Sciatic nerve (tissue), 2 donors: ENCODE results near the gene HCN3. TPM values are rescaled to one million over a fixed set of nuclear protein-coding genes. Genes with fewer than 3 reads are reported as not detected.
A peak's percentile ranks its signal among the peaks of the same experiment; 100 is the strongest.
"Not testable (repeated sequence)": the region's sequence is repeated elsewhere in the genome, so short reads cannot be mapped to it uniquely, and the experiment has no call there.

Experiments
- ATAC-seq: fragments of 200-7000 bp; cut with Tn5 transposase; one replicate; pipeline ENCODE4 v1.9.1; 2020; ENCODE audit warnings: mild to moderate bottlenecking, moderate library complexity
- DNase-seq: peaks from one replicate; pipeline ENCODE4 v3.0.0-alpha.2; 2020; ENCODE audit warnings: low spot score
- intact Hi-C: fragments of 100-400 bp; cut with DNase I; formaldehyde crosslinking; loops from one replicate; pipeline ENCODE4 v1.14.2; 2022
- total RNA-seq: library from RNA; stranded (reverse); fragmentation: NEBNext Ultra II Directional; extraction: Animal tissue kit (Norgen Biotek cat#: 25700); gene quantifications from one replicate; pipeline ENCODE4 v1.2.1, GENCODE V29; 2021
- donor health status: DM: no; HTN: no; CAD: no.
- donor health status: DM: no; HTN: no; CAD: no.

The HCN3 gene
- total RNA-seq, 1 donor from 2014 or later, result 8.0 TPM

DNA sequence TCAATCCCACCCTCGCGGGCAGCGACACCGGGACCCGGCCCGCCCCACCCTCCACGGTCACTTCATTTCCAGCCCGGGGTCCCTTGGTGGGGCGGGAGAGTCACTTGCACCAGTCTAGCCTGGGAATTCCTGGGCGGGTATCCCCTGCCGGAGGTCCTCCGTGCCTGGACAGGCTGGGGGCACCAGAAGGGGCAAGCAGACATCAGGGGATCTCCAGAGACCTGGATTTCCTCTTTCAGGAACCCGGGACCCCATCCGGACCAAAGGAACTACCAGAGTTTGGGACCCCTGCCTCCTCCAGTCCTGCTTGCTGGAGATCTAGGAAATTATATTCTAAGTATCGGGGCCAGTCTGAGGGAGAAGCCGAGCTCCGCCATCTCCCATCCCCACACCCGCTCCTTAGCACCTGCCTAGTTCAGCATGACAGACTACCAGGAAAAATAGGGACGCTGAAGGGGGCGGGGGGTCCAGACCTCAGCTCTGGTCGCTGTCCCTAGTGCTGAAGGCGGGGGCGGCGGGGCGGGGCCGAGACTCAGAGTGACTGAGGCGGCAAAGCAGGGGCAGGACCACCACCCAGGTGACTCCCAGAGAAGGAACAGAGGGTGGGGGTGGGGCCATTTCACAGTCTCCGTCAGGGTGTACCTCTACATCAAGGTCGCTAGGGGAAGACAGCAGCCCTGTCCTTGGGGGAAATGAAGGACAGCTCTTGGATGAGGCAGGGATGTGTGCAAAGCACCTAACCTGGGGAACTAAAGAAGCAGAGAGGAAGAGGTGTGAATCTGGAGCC is 832 bp downstream of the HCN3 start:
- peak; percentile 83 for DNase-seq

GRCh38 chr1:155278689-155279160 is 1.5 kb downstream of the HCN3 start:
- DNase-seq, result no peak
- intact Hi-C loops, result no loop called here
- ATAC-seq, result no peak

More for the DNA sequence above, 832 bp downstream of the HCN3 start:
- intact Hi-C loops, result no loop called here
- ATAC-seq, result peak; percentile 19

DNA sequence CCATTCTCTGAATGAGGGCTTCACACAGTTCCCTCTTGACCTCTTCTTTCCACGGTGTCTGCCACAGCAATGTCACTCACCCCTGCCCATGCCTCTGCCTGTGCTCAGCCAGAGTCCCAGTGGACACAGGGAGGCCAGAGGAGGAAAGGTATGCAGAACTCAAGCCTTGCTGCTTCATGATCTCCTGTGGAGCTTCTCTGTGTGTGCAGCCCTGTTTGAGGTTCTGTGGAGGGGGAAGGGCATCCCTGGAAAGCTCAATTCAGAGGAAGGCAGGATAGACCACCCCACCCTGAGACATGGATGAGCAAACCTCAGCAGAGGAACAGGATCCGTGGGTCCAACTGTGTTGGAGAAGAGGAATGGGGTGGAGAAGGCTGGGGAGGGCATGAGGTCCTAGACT is 2.0 kb downstream of the HCN3 start:
- ATAC-seq, result no peak
- DNase-seq, result no peak
- intact Hi-C loops, result no loop called here

GRCh38 chr1:155282488-155283091 is 5.3 kb downstream of the HCN3 start:
- ATAC-seq (no peak), DNase-seq (no peak)

GRCh38 chr1:155284476-155284875 is 7.2 kb downstream of the HCN3 start:
- intact Hi-C loops, result no loop called here
- DNase-seq (no peak), ATAC-seq (no peak)

More at GRCh38 chr1:155282488-155283091, 5.3 kb downstream of the HCN3 start:
- intact Hi-C loops, result no loop called here

DNA sequence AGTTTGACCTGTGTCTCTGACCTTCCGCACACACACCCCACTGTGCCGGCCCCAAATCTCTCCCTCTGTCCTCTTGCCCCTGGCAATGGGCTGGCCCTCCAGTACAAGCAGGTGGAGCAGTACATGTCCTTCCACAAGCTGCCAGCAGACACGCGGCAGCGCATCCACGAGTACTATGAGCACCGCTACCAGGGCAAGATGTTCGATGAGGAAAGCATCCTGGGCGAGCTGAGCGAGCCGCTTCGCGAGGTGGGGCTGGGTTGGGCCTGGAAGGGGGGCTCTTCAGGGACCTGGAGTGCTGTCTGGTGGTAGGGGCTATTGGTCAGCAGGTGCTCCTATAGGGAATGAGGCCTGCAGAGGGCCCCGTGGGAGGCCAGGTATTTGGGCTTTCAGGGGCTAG is 7.8 kb downstream of the HCN3 start:
- intact Hi-C loops, result no loop called here
- ATAC-seq, result no peak

GRCh38 chr1:155285631-155286044 is 8.4 kb downstream of the HCN3 start:
- ATAC-seq, result no peak
- intact Hi-C loops, result no loop called here
- DNase-seq, result no peak

More for the DNA sequence above, 7.8 kb downstream of the HCN3 start:
- no peak for DNase-seq

GRCh38 chr1:155286544-155286943 is 9.3 kb downstream of the HCN3 start:
- intact Hi-C loops, result no loop called here
- DNase-seq, result no peak
- no peak for ATAC-seq

- intact Hi-C loops, result no loop called here
- ATAC-seq (no peak), DNase-seq (no peak)
Measured at GRCh38 chr1:155287987-155288543, 10.8 kb downstream of the HCN3 start.

- DNase-seq, ATAC-seq, intact Hi-C loops: not testable (repeated sequence)
Measured at GRCh38 chr1:155291006-155291405, 13.7 kb downstream of the HCN3 start.

- no peak for ATAC-seq
- intact Hi-C loops, result no loop called here
- DNase-seq, result no peak
Measured at GRCh38 chr1:155293086-155293749, 16.0 kb downstream of the HCN3 start.

GRCh38 chr1:155294520-155295182 is 17.4 kb downstream of the HCN3 start:
- intact Hi-C loops, result no loop called here
- no peak for DNase-seq
- ATAC-seq, result peak; percentile 48

DNA sequence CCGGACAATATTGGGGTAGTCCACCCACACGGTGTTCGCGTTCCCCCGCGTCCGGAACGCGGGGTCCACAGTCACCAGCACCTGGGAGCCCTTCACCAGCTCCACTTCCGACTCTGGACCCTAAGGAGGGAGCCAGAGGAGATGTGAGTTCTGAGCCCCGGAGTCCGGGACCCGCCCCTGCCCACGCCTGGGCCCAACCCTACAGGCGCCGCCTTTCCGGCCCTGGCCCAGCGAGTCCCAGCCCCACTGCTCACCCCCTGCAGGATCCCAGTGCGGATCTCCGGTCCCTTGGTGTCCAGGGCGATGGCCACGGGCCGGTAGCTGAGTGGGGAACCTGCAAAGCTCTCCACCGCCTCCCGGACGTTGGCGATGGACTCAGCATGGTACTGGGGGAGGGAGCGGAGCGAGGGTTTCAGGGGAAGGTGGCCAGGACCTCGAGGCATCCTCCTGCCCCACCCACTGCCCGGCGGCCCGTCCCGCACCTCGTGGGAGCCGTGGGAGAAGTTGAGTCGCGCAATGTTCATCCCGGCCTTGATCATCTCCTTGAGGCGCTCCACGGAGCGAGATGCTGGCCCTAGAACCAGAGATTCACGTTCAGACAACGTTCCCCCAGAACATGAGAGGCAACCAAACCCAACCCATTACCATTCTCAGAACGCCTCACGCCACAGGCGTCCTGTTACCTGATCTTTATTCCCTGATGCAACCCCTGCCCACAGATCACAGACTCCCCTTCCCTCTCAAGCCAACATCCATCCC is 18.1 kb downstream of the HCN3 start:
- DNase-seq (no peak), ATAC-seq (peak; percentile 39)
- intact Hi-C loops, result no loop called here

DNA sequence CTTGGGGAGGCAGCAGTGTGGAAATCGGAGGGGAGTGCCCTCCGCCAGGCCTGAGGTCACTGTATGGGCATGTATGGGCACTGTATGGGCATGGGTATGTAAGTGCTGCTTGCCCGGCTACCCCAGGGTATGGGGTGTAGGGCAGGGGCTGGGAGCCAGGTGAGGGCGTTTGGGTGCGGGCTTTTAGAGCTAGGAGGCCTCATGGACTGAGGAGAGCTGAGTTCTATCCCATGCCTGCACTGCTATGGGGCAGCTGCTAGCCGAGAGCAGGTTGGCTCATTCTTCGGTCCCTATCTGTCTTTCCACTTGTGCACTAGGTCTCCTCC is 18.6 kb downstream of the HCN3 start:
- intact Hi-C loops, result no loop called here

DNA sequence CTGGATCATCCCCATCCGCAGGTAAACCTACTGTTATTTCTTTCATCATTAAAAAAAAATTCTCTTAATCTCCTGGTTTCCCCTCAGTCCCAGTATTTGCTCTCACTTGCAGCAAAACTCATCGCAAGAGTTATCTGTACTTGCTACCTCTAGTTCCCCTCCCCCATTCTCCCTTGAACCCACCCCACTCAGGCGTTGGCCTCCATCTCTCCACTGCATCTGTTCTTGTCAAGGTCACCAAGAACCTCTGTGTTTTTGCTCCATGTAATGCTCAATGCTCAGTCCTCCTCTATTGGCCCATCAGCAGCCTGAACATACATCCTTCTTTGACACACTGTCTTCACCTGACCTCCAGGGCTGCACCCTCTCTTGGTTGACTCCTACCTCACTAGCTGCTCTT is 19.4 kb downstream of the HCN3 start:
- ATAC-seq (no peak), DNase-seq (no peak)
- intact Hi-C loops, result no loop called here

More for the DNA sequence above, 18.6 kb downstream of the HCN3 start:
- DNase-seq, result no peak
- peak; percentile 46 for ATAC-seq

DNA sequence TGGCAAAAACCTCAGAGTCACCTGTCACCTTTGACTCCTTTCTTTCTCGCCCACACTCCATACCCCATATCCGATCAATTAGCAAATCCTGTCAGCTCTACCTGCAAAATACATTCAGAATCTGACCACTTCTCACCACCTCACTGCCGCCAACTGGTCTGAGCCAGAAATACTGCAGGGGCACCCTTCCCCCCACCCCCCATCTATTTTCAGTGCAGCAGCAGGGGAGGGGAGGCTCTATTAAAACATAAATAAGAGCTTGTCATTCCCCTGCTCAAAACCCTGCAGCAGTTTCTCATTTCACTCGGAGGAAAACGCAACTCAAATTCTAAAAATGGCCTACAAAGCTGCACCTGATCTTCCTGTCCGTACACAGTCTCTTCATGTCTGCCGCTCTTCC is 20.1 kb downstream of the HCN3 start:
- no peak for ATAC-seq
- DNase-seq, result no peak
- intact Hi-C loops, result no loop called here

DNA sequence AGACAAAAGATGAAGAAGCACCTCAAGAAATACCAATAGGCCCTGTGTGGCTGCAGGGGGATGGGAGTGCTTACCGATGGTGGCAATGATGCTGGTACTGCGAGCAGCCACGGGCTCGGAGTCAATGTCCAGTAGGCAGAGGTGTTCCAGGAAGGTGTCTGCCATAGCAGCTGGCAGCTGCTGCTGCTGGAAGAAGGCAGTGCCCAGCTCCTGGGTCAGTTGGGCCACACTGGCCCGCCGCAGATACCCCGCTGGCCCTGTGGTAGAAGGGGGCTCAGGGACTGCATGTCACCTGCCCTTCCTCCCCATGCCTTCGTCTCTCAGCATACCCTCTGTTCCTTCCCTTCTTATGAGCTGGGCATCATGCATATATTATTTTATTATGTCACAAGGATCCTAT is 22.8 kb downstream of the HCN3 start:
- DNase-seq, result no peak
- intact Hi-C loops, result no loop called here

DNA sequence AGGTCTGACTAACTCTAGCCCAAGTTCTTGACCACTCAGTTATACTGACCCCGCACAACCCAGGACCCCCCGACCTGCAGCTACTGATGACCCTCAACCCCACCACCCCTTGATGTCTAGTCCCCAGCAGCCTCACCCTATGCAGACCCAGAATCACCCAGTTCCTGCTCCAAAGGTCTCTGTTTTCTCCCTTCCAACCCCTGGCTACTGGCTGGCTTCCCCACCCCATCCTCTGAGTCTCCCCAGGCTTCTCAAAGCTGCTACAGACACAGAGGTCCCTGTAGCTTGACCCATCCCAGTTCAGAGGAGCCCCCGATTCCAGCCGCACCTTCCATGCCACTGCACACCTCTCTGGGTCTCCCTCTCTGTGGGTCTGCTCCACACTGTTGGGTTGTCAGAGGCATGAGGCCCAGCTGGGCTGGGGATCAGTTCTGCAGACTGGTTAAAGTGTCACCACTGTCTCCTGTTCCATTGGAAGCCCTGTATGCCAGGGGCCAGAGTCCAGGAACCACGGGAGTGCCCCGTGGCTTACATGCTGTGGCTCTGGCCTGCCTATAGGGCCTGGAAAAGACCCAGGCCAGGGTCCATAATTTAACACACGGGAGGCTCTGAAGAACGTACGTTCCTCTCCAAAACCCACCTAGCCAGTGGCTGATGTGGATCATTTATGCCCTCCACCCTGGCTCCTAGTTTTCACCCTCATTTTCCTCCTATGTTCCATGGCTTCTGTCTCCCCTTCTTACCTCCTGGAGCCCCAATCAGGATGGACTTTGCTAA is 23.5 kb downstream of the HCN3 start:
- intact Hi-C loops, result no loop called here
- ATAC-seq (no peak), DNase-seq (no peak)

More for the DNA sequence above, 22.8 kb downstream of the HCN3 start:
- no peak for ATAC-seq
